ENCODE measurements around the gene SLC26A5.

SLC26A5 gene

DNA sequence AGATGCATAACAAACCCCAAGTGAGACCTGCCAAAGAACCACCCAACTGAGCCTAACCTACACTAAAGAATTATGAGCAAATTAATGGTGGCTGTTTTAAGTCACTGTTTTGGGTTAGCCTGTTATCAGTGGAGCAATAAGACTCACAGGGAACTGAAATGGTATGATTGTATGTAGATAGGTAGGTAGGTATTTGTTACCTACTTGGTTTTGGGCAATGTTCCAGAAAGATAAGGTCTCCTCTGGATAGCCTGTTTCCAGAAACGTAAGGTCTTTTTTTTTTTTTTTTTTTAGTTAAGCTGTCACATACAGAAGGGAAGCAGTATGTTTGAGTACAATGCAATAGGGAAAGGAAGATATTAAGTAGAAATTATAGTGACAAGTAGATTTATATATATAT lies 50.9 kb downstream of the SLC26A5 start:
- TF ChIP-seq, protein P1, sequence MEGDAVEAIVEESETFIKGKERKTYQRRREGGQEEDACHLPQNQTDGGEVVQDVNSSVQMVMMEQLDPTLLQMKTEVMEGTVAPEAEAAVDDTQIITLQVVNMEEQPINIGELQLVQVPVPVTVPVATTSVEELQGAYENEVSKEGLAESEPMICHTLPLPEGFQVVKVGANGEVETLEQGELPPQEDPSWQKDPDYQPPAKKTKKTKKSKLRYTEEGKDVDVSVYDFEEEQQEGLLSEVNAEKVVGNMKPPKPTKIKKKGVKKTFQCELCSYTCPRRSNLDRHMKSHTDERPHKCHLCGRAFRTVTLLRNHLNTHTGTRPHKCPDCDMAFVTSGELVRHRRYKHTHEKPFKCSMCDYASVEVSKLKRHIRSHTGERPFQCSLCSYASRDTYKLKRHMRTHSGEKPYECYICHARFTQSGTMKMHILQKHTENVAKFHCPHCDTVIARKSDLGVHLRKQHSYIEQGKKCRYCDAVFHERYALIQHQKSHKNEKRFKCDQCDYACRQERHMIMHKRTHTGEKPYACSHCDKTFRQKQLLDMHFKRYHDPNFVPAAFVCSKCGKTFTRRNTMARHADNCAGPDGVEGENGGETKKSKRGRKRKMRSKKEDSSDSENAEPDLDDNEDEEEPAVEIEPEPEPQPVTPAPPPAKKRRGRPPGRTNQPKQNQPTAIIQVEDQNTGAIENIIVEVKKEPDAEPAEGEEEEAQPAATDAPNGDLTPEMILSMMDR (conservative IDR thresholded peaks at IDR 0.05) = no peak
- no peak overlapping the region for H3K27ac ChIP-seq

DNA sequence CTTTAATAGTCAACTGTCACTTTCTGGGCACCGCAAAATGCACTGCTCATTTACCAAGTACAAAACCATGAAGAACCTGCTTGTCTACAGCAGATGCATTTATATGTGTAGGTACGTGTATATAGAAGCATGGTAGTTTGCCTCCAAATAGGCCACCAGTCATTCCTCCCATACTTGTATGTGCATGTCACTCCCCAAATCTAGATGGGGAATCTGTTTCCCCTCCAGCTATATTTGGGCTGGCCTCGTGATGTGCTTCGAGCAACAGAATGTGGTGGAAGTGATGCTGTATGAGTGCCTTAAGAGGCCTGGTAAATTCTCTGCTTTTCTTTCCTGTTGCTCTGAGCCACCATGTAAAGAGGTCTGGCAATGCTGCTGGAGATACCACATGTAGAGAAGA lies 51.4 kb downstream of the SLC26A5 start:
- TF ChIP-seq, protein P1 (conservative IDR thresholded peaks at IDR 0.05) = no peak
- no peak overlapping the region for H3K27ac ChIP-seq

DNA sequence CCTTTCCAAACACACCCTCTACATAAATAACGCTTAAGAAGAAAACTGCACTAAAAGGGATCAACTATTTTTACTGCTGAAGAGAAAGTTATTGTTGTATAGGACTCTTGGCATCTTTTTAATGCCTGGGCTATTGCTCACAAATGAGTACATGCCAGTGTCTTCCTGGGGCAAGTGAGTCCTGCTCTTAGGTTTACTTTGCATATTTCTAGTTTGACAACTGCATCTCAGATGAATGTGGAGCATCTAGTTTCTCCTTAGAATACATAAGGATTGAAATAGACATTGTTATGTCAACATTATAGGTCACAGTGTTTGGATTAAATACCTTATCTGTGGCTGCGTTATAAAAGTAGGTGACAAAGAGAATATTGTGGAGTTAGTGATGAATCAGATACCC lies 54.0 kb downstream of the SLC26A5 start:
- TF ChIP-seq, protein P1 (conservative IDR thresholded peaks at IDR 0.05) = no peak
- H3K27ac ChIP-seq = peak overlapping the region; percentile 39

DNA sequence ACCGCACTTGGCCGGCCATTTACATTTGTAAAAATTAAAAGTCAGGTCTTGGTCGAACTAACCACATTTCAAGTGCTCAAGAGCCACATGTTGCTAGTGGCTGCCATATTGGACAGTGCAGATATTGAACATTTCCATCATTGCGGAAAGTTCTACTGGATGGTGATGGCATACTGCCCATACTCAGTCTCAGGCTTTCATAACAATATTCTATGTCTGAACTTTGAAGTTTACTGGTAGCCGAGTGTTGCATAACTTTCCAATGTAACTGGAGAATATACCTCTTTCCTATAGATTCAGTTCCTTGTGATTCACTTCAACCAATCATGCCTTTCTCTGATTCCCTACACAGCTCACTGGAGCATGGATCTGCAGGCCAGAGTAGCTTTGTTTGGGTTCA lies 54.9 kb downstream of the SLC26A5 start:
- H3K27ac ChIP-seq = peak overlapping the region; percentile 39; the same call in 1 of the 2 replicates
- TF ChIP-seq, protein P1 (conservative IDR thresholded peaks at IDR 0.05) = no peak

DNA sequence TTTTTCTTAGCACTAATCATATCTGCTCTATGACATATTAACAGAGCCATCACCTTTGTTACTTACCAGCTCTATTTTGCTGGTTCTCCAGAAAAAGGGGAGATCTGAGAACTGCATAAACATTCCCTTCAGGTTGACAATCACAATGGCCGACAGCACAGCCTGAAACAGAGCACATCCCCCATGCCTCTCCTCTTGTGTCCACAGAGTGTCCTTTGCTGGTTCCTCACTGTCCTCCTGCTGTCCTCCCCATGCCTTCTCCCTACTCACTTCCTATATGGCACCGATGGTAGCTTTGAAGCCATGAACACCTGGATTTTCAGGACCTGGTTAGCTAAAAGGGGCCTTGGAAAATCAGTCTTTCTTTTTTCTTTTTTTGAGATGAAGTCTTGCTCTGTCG lies 56.7 kb downstream of the SLC26A5 start:
- H3K27ac ChIP-seq = no peak overlapping the region
- TF ChIP-seq, protein P1 (conservative IDR thresholded peaks at IDR 0.05) = no peak

DNA sequence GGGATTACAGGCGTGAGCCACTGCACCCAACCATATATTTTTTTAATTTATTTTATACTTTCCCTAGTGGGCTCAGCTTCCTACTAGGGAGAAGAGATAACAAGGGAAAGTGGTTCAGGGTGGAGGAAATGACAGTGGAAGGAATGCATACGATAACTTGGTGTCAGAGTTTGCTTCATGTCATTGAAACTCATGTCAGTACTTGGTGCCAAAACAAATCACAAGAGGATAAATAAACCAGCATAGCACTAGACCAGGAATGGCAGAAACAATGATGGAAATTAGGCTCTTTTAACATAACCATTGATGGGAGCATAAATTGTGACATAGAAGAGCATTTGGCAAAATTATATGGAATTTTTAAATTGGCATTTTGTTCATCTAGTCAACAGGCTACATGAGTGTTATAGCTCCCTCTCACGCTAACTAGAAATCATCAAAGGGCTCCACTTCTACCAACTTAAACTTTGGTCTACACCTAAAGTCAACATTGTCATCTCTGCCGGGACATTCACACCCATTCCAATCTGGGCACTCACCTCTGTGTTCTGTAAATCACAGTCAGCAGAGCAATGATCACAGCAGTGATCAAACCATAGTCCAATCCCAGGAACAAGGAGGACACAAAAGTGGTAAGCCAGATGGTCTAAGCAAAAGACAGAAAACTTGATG lies 57.4 kb downstream of the SLC26A5 start:
- TF ChIP-seq, protein P1 (conservative IDR thresholded peaks at IDR 0.05) = no peak
- H3K27ac ChIP-seq = no peak overlapping the region

DNA sequence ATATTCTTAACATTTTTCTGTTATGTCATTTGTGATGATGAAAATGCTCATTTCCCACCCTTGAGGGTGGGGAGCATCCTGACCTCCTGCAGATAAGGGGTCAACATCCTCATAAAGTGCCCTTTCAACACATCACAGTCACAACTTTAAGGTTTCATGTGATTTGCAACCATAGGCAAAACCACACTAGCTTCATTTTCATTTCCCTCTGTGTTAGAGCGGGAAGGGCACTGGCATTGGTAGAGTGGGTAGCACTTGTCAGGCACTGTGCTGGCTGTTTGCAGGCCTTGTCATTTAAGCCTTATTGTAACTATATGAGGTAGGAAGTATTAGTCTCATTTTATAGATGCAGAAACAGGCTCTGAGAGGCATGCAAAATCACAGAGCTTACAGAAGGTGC lies 58.8 kb downstream of the SLC26A5 start:
- no peak overlapping the region for H3K27ac ChIP-seq
- TF ChIP-seq, protein P1 (conservative IDR thresholded peaks at IDR 0.05) = no peak

All from VCaP (cell line).